HepG2 (cell line): Measurements from ENCODE around the gene DEDD2. TPM values are rescaled to one million over a fixed set of nuclear protein-coding genes. Genes with fewer than 3 reads are reported as not detected.

ENCODE experiments used
- CBX5 ChIP-seq: sonication (generic); formaldehyde crosslinking; IDR thresholded peaks from 2 replicates; pipeline ENCODE4 v1.4.0; 2020; ENCODE audit warnings: missing genetic modification reagents, borderline replicate concordance
- HES4 ChIP-seq: sonication (generic); formaldehyde crosslinking; IDR thresholded peaks from 2 replicates; pipeline ENCODE4 v1.9.0; 2021; ENCODE audit warnings: mild to moderate bottlenecking, missing genetic modification reagents, borderline replicate concordance
- NCOR1 ChIP-seq: fragments of 200-600 bp; sonication (generic); IDR thresholded peaks from 2 replicates; pipeline ENCODE4 v1.7.0; 2017; ENCODE audit warnings: antibody characterized with exemption, low read length, borderline replicate concordance
- NFYC ChIP-seq: IDR thresholded peaks from 2 replicates; pipeline ENCODE4 v1.6.1; 2016; ENCODE audit warnings: missing genetic modification reagents, missing compliant biosample characterization
- NR1H2 ChIP-seq: sonication (generic); formaldehyde crosslinking; IDR thresholded peaks from 2 replicates; pipeline ENCODE4 v1.8.1; 2022; ENCODE audit warnings: low read depth, missing genetic modification reagents, borderline replicate concordance
- RFX3 ChIP-seq: IDR thresholded peaks from 2 replicates; pipeline ENCODE4 v1.6.1; 2016; ENCODE audit warnings: missing biosample characterization, missing genetic modification reagents
- SMYD3 ChIP-seq: sonication (generic); formaldehyde crosslinking; IDR thresholded peaks from 2 replicates; pipeline ENCODE4 v1.8.1; 2023; ENCODE audit warnings: mild to moderate bottlenecking, missing genetic modification reagents
- XRCC5 ChIP-seq: fragments of 200-400 bp; formaldehyde crosslinking; optimal IDR thresholded peaks from 2 replicates; pipeline ENCODE3; 2017; ENCODE audit warnings: mild to moderate bottlenecking, low read length
- ZNF329 ChIP-seq: sonication (generic); formaldehyde crosslinking; IDR thresholded peaks from 2 replicates; pipeline ENCODE4 v1.9.0; 2021; ENCODE audit warnings: low read depth, mild to moderate bottlenecking, missing genetic modification reagents
- ZNF431 ChIP-seq: sonication (generic); formaldehyde crosslinking; IDR thresholded peaks from 2 replicates; pipeline ENCODE4 v1.9.0; 2022; ENCODE audit warnings: missing genetic modification reagents, low read depth, mild to moderate bottlenecking, borderline replicate concordance
- polyA plus RNA-seq, 8 experiments: library from polyadenylated mRNA; depleted of rRNA in 3 of 8; stranded (reverse) in 7 of 8; unstranded in 1 of 8; fragments of >200 nt; fragmentation: Illumina TruSeq in 4 of 8; extraction: Trizol in 4 of 8; gene quantifications; 2 replicates each; pipeline versions ENCODE4 v1.2.1 to v1.2.3, GENCODE V29; 2011 to 2016; ENCODE audit warnings: low read depth in 4 of 8, missing spikeins in 1 of 8, mixed read lengths in 1 of 8; ENCODE audit not compliant: insufficient read depth in 1 of 8
- total RNA-seq, 5 experiments: library from RNA; depleted of rRNA; stranded (reverse); fragments of >200 nt; fragmentation: Illumina TruSeq; extraction: Trizol; gene quantifications; 2 replicates each; pipeline ENCODE4 v1.2.3, GENCODE V29; 2016; ENCODE audit warnings: low read depth in 1 of 5
- TF ChIP-seq, protein P1 (sequence below): sonication (generic); formaldehyde crosslinking; IDR thresholded peaks from 2 replicates; pipeline ENCODE4 v1.4.0; 2020; ENCODE audit warnings: mild to moderate bottlenecking, low read depth, missing genetic modification reagents
- TF ChIP-seq, protein P2 (sequence below): sonication (generic); formaldehyde crosslinking; IDR thresholded peaks from 2 replicates; pipeline ENCODE4 v1.9.0; 2022; ENCODE audit warnings: missing genetic modification reagents, mild to moderate bottlenecking, borderline replicate concordance
- TF ChIP-seq, protein P3 (sequence below): sonication (generic); formaldehyde crosslinking; IDR thresholded peaks from 2 replicates; pipeline ENCODE4 v1.4.0; 2020; ENCODE audit warnings: mild to moderate bottlenecking, missing genetic modification reagents

DEDD2 gene
- total and polyA plus RNA-seq, 2 of the 13 experiments (the other 11 are each of a cell fraction or from before 2014, with no cell fraction given) = 19.2 to 24.7 TPM

DNA sequence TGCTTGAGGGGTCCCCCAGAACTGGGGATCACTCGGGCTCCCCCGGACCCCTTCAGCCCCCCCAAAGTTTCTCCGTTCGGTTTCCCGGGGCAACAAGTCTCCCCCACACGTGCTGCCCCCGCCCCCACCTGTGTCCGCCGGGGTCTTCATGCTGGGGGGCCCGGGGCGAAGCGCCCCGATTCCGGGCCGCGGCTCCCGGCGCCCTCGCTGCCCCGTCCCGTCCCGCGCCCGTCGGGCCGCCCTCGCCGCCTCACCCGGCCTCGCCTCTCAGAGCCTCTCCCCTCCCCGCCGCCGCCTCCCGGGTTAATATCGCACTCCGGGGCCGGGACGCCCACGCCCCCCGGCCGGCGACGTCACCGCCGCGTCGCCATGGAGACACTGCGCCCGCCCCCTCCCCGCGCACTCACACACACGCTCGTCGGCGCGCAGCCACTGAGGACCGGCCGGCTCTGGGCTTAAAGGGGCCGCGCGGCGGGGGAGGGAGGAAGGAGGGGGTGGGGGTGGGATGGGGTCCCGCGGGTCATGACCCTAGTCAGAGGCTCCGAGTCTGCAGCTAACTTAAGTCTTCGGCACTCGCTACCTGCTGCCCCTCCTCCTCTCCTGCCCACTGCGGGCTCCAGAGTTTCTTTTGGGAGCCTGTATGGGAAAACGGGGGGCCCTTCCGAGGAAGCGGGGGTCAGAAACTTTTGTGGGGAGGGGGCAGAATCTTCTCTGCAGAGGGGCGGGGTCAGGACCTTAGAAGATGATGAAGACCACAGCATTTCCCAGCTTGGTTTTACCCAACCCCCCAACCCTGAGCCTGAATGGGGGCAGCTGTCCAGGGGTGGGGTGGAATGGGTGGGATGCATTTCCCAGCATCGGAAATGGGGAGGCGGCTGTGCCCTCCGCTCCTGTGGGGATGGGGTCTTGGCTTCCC, 37.6 kb upstream of the DEDD2 start, which contains the start of gene ERF (continued):
- TF ChIP-seq, protein P1, sequence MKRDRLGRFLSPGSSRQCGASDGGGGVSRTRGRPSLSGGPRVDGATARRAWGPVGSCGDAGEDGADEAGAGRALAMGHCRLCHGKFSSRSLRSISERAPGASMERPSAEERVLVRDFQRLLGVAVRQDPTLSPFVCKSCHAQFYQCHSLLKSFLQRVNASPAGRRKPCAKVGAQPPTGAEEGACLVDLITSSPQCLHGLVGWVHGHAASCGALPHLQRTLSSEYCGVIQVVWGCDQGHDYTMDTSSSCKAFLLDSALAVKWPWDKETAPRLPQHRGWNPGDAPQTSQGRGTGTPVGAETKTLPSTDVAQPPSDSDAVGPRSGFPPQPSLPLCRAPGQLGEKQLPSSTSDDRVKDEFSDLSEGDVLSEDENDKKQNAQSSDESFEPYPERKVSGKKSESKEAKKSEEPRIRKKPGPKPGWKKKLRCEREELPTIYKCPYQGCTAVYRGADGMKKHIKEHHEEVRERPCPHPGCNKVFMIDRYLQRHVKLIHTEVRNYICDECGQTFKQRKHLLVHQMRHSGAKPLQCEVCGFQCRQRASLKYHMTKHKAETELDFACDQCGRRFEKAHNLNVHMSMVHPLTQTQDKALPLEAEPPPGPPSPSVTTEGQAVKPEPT (CRISPR knock-in tag) = peak; percentile 64; the same call in 1 of the 2 replicates
- TF ChIP-seq XRCC5 (no peak), NFYC (peak; percentile 9; the same call in 1 of the 2 replicates), ZNF329 (CRISPR knock-in tag) (peak; percentile 32; the same call in 1 of the 2 replicates), ZNF431 (no peak), HES4 (CRISPR knock-in tag) (0 out of 2 replicates have a peak, but pooled peaks have one; percentile 81), SMYD3 (no peak), RFX3 (CRISPR knock-in tag) (peak; percentile 87), CBX5 (CRISPR knock-in tag) (no peak), NR1H2 (CRISPR knock-in tag) (no peak), NCOR1 (no peak)
- TF ChIP-seq, protein P2, sequence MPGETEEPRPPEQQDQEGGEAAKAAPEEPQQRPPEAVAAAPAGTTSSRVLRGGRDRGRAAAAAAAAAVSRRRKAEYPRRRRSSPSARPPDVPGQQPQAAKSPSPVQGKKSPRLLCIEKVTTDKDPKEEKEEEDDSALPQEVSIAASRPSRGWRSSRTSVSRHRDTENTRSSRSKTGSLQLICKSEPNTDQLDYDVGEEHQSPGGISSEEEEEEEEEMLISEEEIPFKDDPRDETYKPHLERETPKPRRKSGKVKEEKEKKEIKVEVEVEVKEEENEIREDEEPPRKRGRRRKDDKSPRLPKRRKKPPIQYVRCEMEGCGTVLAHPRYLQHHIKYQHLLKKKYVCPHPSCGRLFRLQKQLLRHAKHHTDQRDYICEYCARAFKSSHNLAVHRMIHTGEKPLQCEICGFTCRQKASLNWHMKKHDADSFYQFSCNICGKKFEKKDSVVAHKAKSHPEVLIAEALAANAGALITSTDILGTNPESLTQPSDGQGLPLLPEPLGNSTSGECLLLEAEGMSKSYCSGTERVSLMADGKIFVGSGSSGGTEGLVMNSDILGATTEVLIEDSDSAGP = peak; percentile 97
- TF ChIP-seq, protein P3, sequence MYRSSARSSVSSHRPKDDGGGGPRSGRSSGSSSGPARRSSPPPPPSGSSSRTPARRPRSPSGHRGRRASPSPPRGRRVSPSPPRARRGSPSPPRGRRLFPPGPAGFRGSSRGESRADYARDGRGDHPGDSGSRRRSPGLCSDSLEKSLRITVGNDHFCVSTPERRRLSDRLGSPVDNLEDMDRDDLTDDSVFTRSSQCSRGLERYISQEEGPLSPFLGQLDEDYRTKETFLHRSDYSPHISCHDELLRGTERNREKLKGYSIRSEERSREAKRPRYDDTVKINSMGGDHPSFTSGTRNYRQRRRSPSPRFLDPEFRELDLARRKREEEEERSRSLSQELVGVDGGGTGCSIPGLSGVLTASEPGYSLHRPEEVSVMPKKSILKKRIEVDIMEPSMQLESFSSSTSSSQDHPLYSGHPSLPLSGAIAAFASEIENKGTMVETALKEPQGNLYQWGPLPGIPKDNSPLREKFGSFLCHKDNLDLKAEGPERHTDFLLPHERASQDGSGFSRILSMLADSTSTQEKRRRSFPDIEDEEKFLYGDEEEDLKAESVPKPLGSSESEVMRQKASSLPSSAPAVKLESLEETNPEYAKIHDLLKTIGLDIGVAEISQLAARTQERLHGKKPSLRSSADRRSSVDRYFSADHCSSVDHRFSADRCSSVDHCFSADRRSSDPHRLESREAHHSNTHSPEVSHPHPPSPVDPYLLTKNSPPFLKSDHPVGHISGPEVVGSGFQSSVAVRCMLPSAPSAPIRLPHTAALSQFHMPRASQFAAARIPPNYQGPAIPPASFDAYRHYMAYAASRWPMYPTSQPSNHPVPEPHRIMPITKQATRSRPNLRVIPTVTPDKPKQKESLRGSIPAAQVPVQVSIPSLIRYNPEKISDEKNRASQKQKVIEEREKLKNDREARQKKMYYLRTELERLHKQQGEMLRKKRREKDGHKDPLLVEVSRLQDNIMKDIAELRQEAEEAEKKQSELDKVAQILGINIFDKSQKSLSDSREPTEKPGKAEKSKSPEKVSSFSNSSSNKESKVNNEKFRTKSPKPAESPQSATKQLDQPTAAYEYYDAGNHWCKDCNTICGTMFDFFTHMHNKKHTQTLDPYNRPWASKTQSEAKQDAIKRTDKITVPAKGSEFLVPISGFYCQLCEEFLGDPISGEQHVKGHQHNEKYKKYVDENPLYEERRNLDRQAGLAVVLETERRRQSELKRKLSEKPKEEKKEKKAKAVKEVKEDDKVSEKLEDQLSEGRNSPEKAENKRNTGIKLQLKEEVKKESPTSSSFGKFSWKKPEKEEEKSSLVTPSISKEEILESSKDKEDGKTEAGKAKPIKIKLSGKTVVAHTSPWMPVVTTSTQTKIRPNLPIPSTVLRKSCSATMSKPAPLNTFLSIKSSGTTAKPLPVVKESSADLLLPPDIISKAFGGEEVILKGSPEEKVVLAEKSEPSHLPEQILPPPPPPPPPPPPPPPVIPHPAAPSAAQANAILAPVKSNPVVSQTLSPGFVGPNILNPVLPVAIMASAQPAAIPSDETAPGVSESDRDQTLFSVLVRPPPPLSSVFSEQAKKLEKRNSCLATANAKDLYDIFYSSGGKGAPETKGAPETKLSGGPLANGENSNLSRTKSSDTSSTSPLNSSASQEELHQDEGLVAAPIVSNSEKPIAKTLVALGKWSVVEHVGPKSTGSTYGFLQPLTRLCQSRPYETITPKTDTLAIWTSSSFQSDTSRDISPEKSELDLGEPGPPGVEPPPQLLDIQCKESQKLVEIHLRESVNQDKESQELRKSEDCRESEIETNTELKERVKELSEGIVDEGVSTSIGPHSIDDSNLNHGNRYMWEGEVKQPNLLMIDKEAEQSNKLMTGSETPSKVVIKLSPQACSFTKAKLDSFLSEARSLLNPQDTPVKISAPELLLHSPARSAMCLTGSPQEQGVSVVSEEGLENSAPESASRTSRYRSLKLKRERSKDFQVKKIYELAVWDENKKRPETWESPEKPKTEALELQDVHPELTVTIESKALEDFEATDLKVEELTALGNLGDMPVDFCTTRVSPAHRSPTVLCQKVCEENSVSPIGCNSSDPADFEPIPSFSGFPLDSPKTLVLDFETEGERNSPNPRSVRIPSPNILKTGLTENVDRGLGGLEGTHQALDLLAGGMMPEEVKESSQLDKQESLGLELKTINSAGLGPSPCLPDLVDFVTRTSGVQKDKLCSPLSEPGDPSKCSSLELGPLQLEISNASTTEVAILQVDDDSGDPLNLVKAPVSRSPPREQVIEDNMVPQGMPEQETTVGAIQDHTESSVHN (CRISPR knock-in tag) = peak; percentile 23; the same call in 1 of the 2 replicates
